ENCODE measurements around the gene IFI44L. TPM values are rescaled to one million over a fixed set of nuclear protein-coding genes. Genes with fewer than 3 reads are reported as not detected.

Gene IFI44L
- polyA plus RNA-seq, 1 donor from 2014 or later: 0.10 TPM

GRCh38 chr1:78663923-78664322, 43.7 kb downstream of the IFI44L start:
- Histone ChIP-seq H3K9ac (ENCODE audit: low read length) (no peak overlapping the region), H3K36me3 (ENCODE audit: insufficient read depth, low read length) (no peaks in the 10 kb centered on the region), H3K4me3 (ENCODE audit: low read length) (no peak overlapping the region), H4K20me1 (ENCODE audit: insufficient read depth) (no peaks in the 10 kb centered on the region), H3K9me2 (ENCODE audit: insufficient read depth, low read length) (no peaks in the 10 kb centered on the region), H3K27me3 (ENCODE audit: insufficient read depth, low read depth, low read length) (no peaks in the 10 kb centered on the region), H2AFZ (ENCODE audit: low read depth, low read length) (no peak overlapping the region), H3F3A (ENCODE audit: insufficient read depth, low read length, poor library complexity, severe bottlenecking) (no peaks in the 10 kb centered on the region), H3K9me3 (ENCODE audit: low read length) (no peaks in the 10 kb centered on the region), H3K79me2 (replicated peaks; ENCODE audit: insufficient read depth, low read length) (no peaks in the 10 kb centered on the region), H3K27ac (ENCODE audit: low read length) (no peak overlapping the region), H3K4me2 (ENCODE audit: low read length) (no peak overlapping the region)
- no peak for TF ChIP-seq POLR2AphosphoS5 (IDR thresholded peaks at IDR 0.05)
- TF ChIP-seq MXI1 (conservative IDR thresholded peaks at IDR 0.05; ENCODE audit: poor library complexity, severe bottlenecking): no peak
- TF ChIP-seq, protein P1, sequence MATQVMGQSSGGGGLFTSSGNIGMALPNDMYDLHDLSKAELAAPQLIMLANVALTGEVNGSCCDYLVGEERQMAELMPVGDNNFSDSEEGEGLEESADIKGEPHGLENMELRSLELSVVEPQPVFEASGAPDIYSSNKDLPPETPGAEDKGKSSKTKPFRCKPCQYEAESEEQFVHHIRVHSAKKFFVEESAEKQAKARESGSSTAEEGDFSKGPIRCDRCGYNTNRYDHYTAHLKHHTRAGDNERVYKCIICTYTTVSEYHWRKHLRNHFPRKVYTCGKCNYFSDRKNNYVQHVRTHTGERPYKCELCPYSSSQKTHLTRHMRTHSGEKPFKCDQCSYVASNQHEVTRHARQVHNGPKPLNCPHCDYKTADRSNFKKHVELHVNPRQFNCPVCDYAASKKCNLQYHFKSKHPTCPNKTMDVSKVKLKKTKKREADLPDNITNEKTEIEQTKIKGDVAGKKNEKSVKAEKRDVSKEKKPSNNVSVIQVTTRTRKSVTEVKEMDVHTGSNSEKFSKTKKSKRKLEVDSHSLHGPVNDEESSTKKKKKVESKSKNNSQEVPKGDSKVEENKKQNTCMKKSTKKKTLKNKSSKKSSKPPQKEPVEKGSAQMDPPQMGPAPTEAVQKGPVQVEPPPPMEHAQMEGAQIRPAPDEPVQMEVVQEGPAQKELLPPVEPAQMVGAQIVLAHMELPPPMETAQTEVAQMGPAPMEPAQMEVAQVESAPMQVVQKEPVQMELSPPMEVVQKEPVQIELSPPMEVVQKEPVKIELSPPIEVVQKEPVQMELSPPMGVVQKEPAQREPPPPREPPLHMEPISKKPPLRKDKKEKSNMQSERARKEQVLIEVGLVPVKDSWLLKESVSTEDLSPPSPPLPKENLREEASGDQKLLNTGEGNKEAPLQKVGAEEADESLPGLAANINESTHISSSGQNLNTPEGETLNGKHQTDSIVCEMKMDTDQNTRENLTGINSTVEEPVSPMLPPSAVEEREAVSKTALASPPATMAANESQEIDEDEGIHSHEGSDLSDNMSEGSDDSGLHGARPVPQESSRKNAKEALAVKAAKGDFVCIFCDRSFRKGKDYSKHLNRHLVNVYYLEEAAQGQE (IDR thresholded peaks at IDR 0.05; ENCODE audit: borderline replicate concordance): no peak
- TF ChIP-seq RAD21 (conservative IDR thresholded peaks at IDR 0.05): no peak
- no peak for TF ChIP-seq EZH2 (IDR thresholded peaks at IDR 0.05; ENCODE audit: borderline replicate concordance, insufficient read depth, low read length, poor library complexity, severe bottlenecking)
- TF ChIP-seq, protein P2, sequence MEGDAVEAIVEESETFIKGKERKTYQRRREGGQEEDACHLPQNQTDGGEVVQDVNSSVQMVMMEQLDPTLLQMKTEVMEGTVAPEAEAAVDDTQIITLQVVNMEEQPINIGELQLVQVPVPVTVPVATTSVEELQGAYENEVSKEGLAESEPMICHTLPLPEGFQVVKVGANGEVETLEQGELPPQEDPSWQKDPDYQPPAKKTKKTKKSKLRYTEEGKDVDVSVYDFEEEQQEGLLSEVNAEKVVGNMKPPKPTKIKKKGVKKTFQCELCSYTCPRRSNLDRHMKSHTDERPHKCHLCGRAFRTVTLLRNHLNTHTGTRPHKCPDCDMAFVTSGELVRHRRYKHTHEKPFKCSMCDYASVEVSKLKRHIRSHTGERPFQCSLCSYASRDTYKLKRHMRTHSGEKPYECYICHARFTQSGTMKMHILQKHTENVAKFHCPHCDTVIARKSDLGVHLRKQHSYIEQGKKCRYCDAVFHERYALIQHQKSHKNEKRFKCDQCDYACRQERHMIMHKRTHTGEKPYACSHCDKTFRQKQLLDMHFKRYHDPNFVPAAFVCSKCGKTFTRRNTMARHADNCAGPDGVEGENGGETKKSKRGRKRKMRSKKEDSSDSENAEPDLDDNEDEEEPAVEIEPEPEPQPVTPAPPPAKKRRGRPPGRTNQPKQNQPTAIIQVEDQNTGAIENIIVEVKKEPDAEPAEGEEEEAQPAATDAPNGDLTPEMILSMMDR (IDR thresholded peaks at IDR 0.05; ENCODE audit: poor library complexity, severe bottlenecking): no peak
- no peak for TF ChIP-seq SMC3 (conservative IDR thresholded peaks at IDR 0.05; ENCODE audit: poor library complexity)
- TF ChIP-seq EP300 (conservative IDR thresholded peaks at IDR 0.05; ENCODE audit: poor library complexity, severe bottlenecking): no peak
- no peak for TF ChIP-seq TAF1 (IDR thresholded peaks at IDR 0.05; ENCODE audit: low read depth)

DNA sequence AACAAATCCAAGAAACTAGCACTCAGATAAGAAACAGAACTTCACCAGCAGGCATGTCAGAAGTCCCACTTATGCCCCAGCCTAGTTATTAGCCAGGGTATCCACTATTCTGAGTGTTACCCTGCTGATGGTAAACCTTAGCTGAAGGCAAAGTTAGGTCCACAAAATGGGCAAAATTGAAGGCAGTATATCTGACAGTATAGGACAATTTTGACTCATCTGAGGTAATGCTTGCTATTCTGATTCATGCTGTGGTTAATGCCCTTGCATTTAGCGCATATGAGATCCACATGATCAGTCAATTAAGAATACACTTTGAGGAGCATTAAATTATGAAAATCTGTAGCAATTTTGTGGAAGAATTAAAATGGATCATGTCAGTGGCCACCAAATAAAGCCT, 44.5 kb downstream of the IFI44L start:
- Histone ChIP-seq H3F3A (ENCODE audit: insufficient read depth, low read length, poor library complexity, severe bottlenecking) (no peaks in the 10 kb centered on the region), H3K9me2 (ENCODE audit: insufficient read depth, low read length) (no peaks in the 10 kb centered on the region), H3K4me2 (ENCODE audit: low read length) (no peak overlapping the region), H3K27ac (ENCODE audit: low read length) (no peak overlapping the region), H3K9me3 (ENCODE audit: low read length) (no peaks in the 10 kb centered on the region), H3K36me3 (ENCODE audit: insufficient read depth, low read length) (no peaks in the 10 kb centered on the region), H3K4me3 (ENCODE audit: low read length) (no peak overlapping the region), H3K9ac (ENCODE audit: low read length) (no peak overlapping the region), H4K20me1 (ENCODE audit: insufficient read depth) (no peaks in the 10 kb centered on the region), H3K79me2 (replicated peaks; ENCODE audit: insufficient read depth, low read length) (no peaks in the 10 kb centered on the region), H2AFZ (ENCODE audit: low read depth, low read length) (no peak overlapping the region), H3K27me3 (ENCODE audit: insufficient read depth, low read depth, low read length) (no peaks in the 10 kb centered on the region)
- TF ChIP-seq, protein P2 (IDR thresholded peaks at IDR 0.05; ENCODE audit: poor library complexity, severe bottlenecking): no peak
- TF ChIP-seq EZH2 (IDR thresholded peaks at IDR 0.05; ENCODE audit: borderline replicate concordance, insufficient read depth, low read length, poor library complexity, severe bottlenecking) (no peak), MXI1 (conservative IDR thresholded peaks at IDR 0.05; ENCODE audit: poor library complexity, severe bottlenecking) (no peak), TAF1 (IDR thresholded peaks at IDR 0.05; ENCODE audit: low read depth) (no peak), POLR2AphosphoS5 (IDR thresholded peaks at IDR 0.05) (no peak), SMC3 (conservative IDR thresholded peaks at IDR 0.05; ENCODE audit: poor library complexity) (no peak), EP300 (conservative IDR thresholded peaks at IDR 0.05; ENCODE audit: poor library complexity, severe bottlenecking) (no peak)
